CD4-positive, CD25-positive, alpha-beta regulatory T cell (primary cell): ENCODE results near the gene DPP10. TPM values are rescaled to one million over a fixed set of nuclear protein-coding genes. Genes with fewer than 3 reads are reported as not detected.

ENCODE experiments used
- ATAC-seq, 2 donors: fragments of 150-1000 bp; cut with Tn5 transposase; one replicate each; pipeline ENCODE4 v1.10.0; 2021; ENCODE audit warnings: low read depth in 2 of 2, moderate number of reproducible peaks in 2 of 2, moderate library complexity in 1 of 2
- DNase-seq, 3 donors: peaks; one replicate each; pipeline versions ENCODE4 v3.0.0 to v3.0.0-alpha.2; 2012 to 2022; ENCODE audit warnings: mixed read lengths in 1 of 3
- H3K27ac ChIP-seq: one replicate; pipeline ENCODE4 v1.7.0; 2013; ENCODE audit warnings: mild to moderate bottlenecking, low read length; ENCODE audit not compliant: insufficient read depth, poor library complexity, severe bottlenecking
- H3K27me3 ChIP-seq: one replicate; pipeline ENCODE4 v1.7.0; 2013; ENCODE audit warnings: low read length; ENCODE audit not compliant: control insufficient read depth, insufficient read depth
- H3K36me3 ChIP-seq: one replicate; pipeline ENCODE4 v1.7.0; 2013; ENCODE audit warnings: mild to moderate bottlenecking, low read length, moderate library complexity; ENCODE audit not compliant: control insufficient read depth, insufficient read depth
- H3K4me1 ChIP-seq: 2 replicates; pipeline ENCODE4 v1.7.0; 2013; ENCODE audit warnings: mild to moderate bottlenecking, low read length; ENCODE audit not compliant: insufficient read depth, control insufficient read depth, poor library complexity, severe bottlenecking
- H3K4me3 ChIP-seq: one replicate; pipeline ENCODE4 v1.7.0; 2013; ENCODE audit warnings: low read depth, mild to moderate bottlenecking, low read length, moderate library complexity
- H3K9me3 ChIP-seq, 2 experiments: 1 replicate in 1 of 2; 2 replicates in 1 of 2; pipeline ENCODE4 v1.7.0; 2013; ENCODE audit warnings: low read length in 2 of 2, mild to moderate bottlenecking in 1 of 2, moderate library complexity in 1 of 2; ENCODE audit not compliant: control insufficient read depth in 2 of 2
- H3K27ac Mint-ChIP-seq, 3 donors: one replicate each; pipeline ENCODE4 v1.8.0; 2020 to 2022; ENCODE audit warnings: mild to moderate bottlenecking in 3 of 3, mixed read lengths in 3 of 3, moderate library complexity in 2 of 3
- H3K27me3 Mint-ChIP-seq: one replicate; pipeline ENCODE4 v1.8.0; 2022; ENCODE audit warnings: mild to moderate bottlenecking, mixed read lengths
- H3K36me3 Mint-ChIP-seq: one replicate; pipeline ENCODE4 v1.8.0; 2020; ENCODE audit warnings: mixed read lengths
- H3K4me1 Mint-ChIP-seq, 4 donors: one replicate each; pipeline ENCODE4 v1.8.0; 2020 to 2022; ENCODE audit warnings: mixed read lengths in 4 of 4, mild to moderate bottlenecking in 1 of 4
- H3K4me3 Mint-ChIP-seq, 4 donors: one replicate each; pipeline ENCODE4 v1.8.0; 2020 to 2022; ENCODE audit warnings: mild to moderate bottlenecking in 4 of 4, mixed read lengths in 4 of 4, moderate library complexity in 3 of 4
- H3K9me3 Mint-ChIP-seq, 7 donors: one replicate each; pipeline ENCODE4 v1.8.0; 2020 to 2022; ENCODE audit warnings: mixed read lengths in 7 of 7, mild to moderate bottlenecking in 3 of 7, moderate library complexity in 2 of 7
- polyA plus RNA-seq, 4 donors: library from polyadenylated mRNA; unstranded; fragments of 300-500 nt; fragmentation: Illumina TruSeq; gene quantifications; one replicate each; pipeline ENCODE4 v1.2.3, GENCODE V29; 2021
- total RNA-seq: library from RNA; stranded (reverse); gene quantifications from one replicate; pipeline ENCODE4 v1.2.3, GENCODE V29; 2022

The DPP10 gene
- total and polyA plus RNA-seq, 5 donors from 2014 or later, result not detected

- Histone ChIP-seq H3K4me3 (no peak overlapping the region), H3K9me3 (no peaks in the 10 kb centered on the region), H3K4me1 (no peaks in the 10 kb centered on the region), H3K36me3 (no peaks in the 10 kb centered on the region), H3K27me3 (peaks cover 4% of the 10 kb centered on the region), H3K27ac (no peak overlapping the region)
- Mint-ChIP-seq H3K9me3 (peaks cover 0 to 3% (median 0%) of the 10 kb centered on the region in 7 donors), H3K36me3 (no peaks in the 10 kb centered on the region), H3K4me1 (peaks cover 0 to 8% (median 2%) of the 10 kb centered on the region in 4 donors), H3K27ac (no peak overlapping the region), H3K27me3 (peaks cover 19% of the 10 kb centered on the region), H3K4me3 (no peak overlapping the region)
- ATAC-seq (no peak), DNase-seq (no peak)
These were observed 719.5 kb downstream of the DPP10 start for GRCh38 chr2:115161771-115162493.

GRCh38 chr2:115162494-115163293 is 720.3 kb downstream of the DPP10 start:
- Mint-ChIP-seq H3K4me1 (peaks cover 0 to 8% (median 2%) of the 10 kb centered on the region in 4 donors), H3K27me3 (peaks cover 19% of the 10 kb centered on the region), H3K9me3 (peaks cover 0 to 3% (median 0%) of the 10 kb centered on the region in 7 donors), H3K36me3 (no peaks in the 10 kb centered on the region), H3K4me3 (no peak overlapping the region), H3K27ac (no peak overlapping the region)
- DNase-seq (no peak), ATAC-seq (no peak)
- Histone ChIP-seq H3K27me3 (peaks cover 4% of the 10 kb centered on the region), H3K9me3 (no peaks in the 10 kb centered on the region), H3K27ac (no peak overlapping the region), H3K36me3 (no peaks in the 10 kb centered on the region), H3K4me3 (no peak overlapping the region), H3K4me1 (no peaks in the 10 kb centered on the region)

DNA sequence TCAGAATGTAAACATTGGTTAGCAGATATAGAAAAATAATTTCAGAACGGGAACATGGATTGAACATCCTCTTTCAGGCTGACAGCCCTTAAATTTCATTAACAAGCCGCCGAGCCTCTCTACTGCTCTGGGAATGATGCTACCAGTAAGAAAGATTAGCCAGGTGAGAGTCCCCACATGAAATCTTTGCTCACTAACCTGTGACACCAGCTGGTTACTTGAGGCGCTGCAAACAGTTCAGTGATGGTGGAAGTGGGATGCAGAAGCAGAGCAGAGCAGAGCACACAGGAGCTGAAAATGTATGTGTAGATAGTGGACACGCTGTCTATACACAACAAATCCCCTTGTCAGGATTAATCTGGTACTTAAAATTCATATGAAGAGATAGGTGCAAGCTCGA is 721.1 kb downstream of the DPP10 start:
- H3K27ac Mint-ChIP-seq, result no peak overlapping the region
- Histone ChIP-seq H3K27ac (no peak overlapping the region), H3K27me3 (peaks cover 4% of the 10 kb centered on the region), H3K4me1 (no peaks in the 10 kb centered on the region), H3K36me3 (no peaks in the 10 kb centered on the region), H3K4me3 (no peak overlapping the region), H3K9me3 (no peaks in the 10 kb centered on the region)
- no peak for ATAC-seq
- H3K9me3 Mint-ChIP-seq, result peaks cover 0 to 3% (median 0%) of the 10 kb centered on the region in 7 donors
- H3K4me1 Mint-ChIP-seq, result peaks cover 0 to 8% (median 2%) of the 10 kb centered on the region in 4 donors
- no peak overlapping the region for H3K4me3 Mint-ChIP-seq
- no peak for DNase-seq
- H3K27me3 Mint-ChIP-seq, result peaks cover 19% of the 10 kb centered on the region
- H3K36me3 Mint-ChIP-seq, result no peaks in the 10 kb centered on the region

DNA sequence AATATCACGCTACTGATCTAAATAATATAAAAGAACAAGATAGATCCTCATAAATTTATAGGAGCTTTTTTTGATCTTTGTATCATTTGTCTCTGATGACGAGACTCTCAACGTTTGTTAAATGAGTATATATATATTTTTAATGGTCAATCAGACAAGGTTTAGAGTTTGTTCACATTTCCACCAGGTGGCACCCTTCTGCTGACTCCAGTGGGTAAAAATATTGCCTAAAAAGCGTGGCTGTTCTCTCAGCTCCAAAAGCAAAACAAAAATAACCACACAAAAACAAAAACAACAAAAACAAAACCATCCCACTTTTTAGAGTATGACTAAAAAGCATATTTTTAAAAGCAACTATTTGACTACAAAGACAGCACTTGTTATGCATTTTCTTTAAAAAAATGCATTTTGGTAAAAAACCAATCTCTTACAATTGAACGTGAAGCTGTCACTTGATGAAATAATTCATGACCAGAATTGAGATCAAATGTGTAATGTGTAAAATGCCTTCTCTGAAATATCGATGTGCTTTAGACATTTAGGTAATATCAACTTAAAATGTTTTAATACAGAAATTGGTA is 723.2 kb downstream of the DPP10 start:
- H3K27me3 ChIP-seq, result peaks cover 1% of the 10 kb centered on the region
- H3K4me3 ChIP-seq, result no peak overlapping the region
- H3K4me1 ChIP-seq, result no peaks in the 10 kb centered on the region
- H3K4me3 Mint-ChIP-seq, result no peak overlapping the region
- peaks cover 0 to 4% (median 2%) of the 10 kb centered on the region in 4 donors for H3K4me1 Mint-ChIP-seq
- peak in 1 of 3 donors; percentile 12 for DNase-seq
- no peaks in the 10 kb centered on the region for H3K36me3 Mint-ChIP-seq
- peaks cover 13% of the 10 kb centered on the region for H3K27me3 Mint-ChIP-seq
- H3K9me3 ChIP-seq, result no peaks in the 10 kb centered on the region
- H3K36me3 ChIP-seq, result no peaks in the 10 kb centered on the region
- ATAC-seq, result no peak
- H3K27ac Mint-ChIP-seq, result no peak overlapping the region
- peaks cover 0 to 3% (median 0%) of the 10 kb centered on the region in 7 donors for H3K9me3 Mint-ChIP-seq
- no peak overlapping the region for H3K27ac ChIP-seq

GRCh38 chr2:115168457-115168856 is 726.0 kb downstream of the DPP10 start:
- H3K27me3 ChIP-seq, result no peaks in the 10 kb centered on the region
- Mint-ChIP-seq H3K36me3 (no peaks in the 10 kb centered on the region), H3K9me3 (peaks cover 0 to 2% (median 0%) of the 10 kb centered on the region in 7 donors), H3K27me3 (peaks cover 2% of the 10 kb centered on the region), H3K4me1 (no peaks in the 10 kb centered on the region), H3K27ac (no peak overlapping the region), H3K4me3 (no peak overlapping the region)
- no peak for ATAC-seq
- no peaks in the 10 kb centered on the region for H3K36me3 ChIP-seq
- H3K4me3 ChIP-seq, result no peak overlapping the region
- no peak overlapping the region for H3K27ac ChIP-seq
- H3K4me1 ChIP-seq, result no peaks in the 10 kb centered on the region
- DNase-seq, result no peak
- H3K9me3 ChIP-seq, result no peaks in the 10 kb centered on the region

DNA sequence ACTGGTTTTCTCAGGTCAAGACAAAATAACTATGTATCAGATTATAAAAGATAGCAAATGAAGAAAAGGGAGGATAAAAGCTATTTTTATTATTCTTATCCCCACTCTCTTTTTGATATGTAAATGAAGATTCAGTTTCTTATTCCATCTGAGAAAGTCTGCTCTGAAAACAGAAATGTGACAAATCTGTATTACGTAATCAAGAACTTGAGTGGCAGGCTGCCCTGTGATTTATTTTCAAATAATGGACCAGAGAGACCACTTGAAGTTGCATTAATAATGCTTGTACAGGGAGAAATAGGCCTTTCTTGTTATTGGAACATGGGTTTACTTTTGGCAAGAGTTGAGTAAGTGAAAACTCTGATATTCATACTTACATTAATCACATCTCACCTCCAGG is 727.4 kb downstream of the DPP10 start:
- Mint-ChIP-seq H3K27ac (no peak overlapping the region), H3K4me1 (no peaks in the 10 kb centered on the region), H3K36me3 (no peaks in the 10 kb centered on the region), H3K4me3 (no peak overlapping the region), H3K9me3 (peaks cover 0 to 2% (median 0%) of the 10 kb centered on the region in 7 donors), H3K27me3 (no peaks in the 10 kb centered on the region)
- ATAC-seq, result no peak
- no peak overlapping the region for H3K27ac ChIP-seq
- no peak for DNase-seq
- no peaks in the 10 kb centered on the region for H3K27me3 ChIP-seq
- H3K4me3 ChIP-seq, result no peak overlapping the region
- no peaks in the 10 kb centered on the region for H3K4me1 ChIP-seq
- no peaks in the 10 kb centered on the region for H3K9me3 ChIP-seq
- no peaks in the 10 kb centered on the region for H3K36me3 ChIP-seq

DNA sequence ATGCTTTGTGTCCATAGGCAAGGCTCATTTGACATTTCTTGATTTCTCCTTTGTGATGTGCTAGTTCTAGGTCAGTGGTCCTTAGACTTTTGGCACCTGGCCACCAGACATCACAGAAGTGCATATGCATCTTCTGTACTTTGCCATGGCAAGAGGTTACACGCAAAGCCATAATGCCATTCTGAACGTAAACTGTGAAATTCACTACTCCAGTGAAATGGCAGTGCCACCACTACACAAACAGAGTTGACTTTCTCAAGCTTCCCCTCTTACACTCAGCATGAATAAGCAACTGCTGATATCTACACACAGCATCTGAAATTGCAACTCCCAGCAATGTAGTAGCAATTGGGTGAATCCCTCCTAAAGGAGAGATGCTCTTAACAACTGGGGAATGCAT is 729.3 kb downstream of the DPP10 start:
- no peaks in the 10 kb centered on the region for H3K27me3 ChIP-seq
- no peak overlapping the region for H3K27ac ChIP-seq
- no peak overlapping the region for H3K27ac Mint-ChIP-seq
- H3K4me3 ChIP-seq, result no peak overlapping the region
- H3K36me3 Mint-ChIP-seq, result no peaks in the 10 kb centered on the region
- no peaks in the 10 kb centered on the region for H3K9me3 ChIP-seq
- H3K9me3 Mint-ChIP-seq, result peaks cover 0 to 2% (median 0%) of the 10 kb centered on the region in 7 donors
- ATAC-seq, result no peak
- no peaks in the 10 kb centered on the region for H3K4me1 Mint-ChIP-seq
- H3K4me1 ChIP-seq, result no peaks in the 10 kb centered on the region
- H3K36me3 ChIP-seq, result no peaks in the 10 kb centered on the region
- H3K4me3 Mint-ChIP-seq, result no peak overlapping the region
- H3K27me3 Mint-ChIP-seq, result no peaks in the 10 kb centered on the region
- DNase-seq, result no peak
